HCEC 1CT (cell line): Measurements from ENCODE around the gene SLC13A5.
A peak's percentile ranks its signal among the peaks of the same experiment; 100 is the strongest.
"Not testable (repeated sequence)": the region's sequence is repeated elsewhere in the genome, so short reads cannot be mapped to it uniquely, and the experiment has no call there.

Experiments
- DNase-seq: peaks from one replicate; pipeline ENCODE4 v3.0.0-alpha.2; 2017

Gene SLC13A5

GRCh38 chr17:6683081-6683684 is 30.0 kb downstream of the SLC13A5 start:
- DNase-seq: no peak

GRCh38 chr17:6682339-6682738 is 30.8 kb downstream of the SLC13A5 start:
- no peak for DNase-seq

GRCh38 chr17:6681671-6682070 is 31.5 kb downstream of the SLC13A5 start:
- no peak for DNase-seq

- DNase-seq: no peak
Observed at GRCh38 chr17:6681176-6681575, 32.0 kb downstream of the SLC13A5 start.

- no peak for DNase-seq
Observed at GRCh38 chr17:6679241-6679640, 33.9 kb downstream of the SLC13A5 start.

GRCh38 chr17:6677946-6678345 is 35.2 kb downstream of the SLC13A5 start:
- no peak for DNase-seq

GRCh38 chr17:6677158-6677831 is 35.9 kb downstream of the SLC13A5 start:
- DNase-seq: no peak

- no peak for DNase-seq
Observed at GRCh38 chr17:6676802-6677157, 36.4 kb downstream of the SLC13A5 start.

- no peak for DNase-seq
Observed at GRCh38 chr17:6675201-6675825, 37.9 kb downstream of the SLC13A5 start.

GRCh38 chr17:6674586-6674985 is 38.6 kb downstream of the SLC13A5 start:
- DNase-seq: no peak

- DNase-seq: no peak
Observed at GRCh38 chr17:6671431-6671830, 41.7 kb downstream of the SLC13A5 start.

- DNase-seq: no peak
Observed at GRCh38 chr17:6670999-6671398, 42.2 kb downstream of the SLC13A5 start.

GRCh38 chr17:6670571-6670970 is 42.6 kb downstream of the SLC13A5 start:
- no peak for DNase-seq

GRCh38 chr17:6669479-6670212 is 43.5 kb downstream of the SLC13A5 start:
- no peak for DNase-seq

- no peak for DNase-seq
Observed at GRCh38 chr17:6668727-6669425, 44.3 kb downstream of the SLC13A5 start.

- DNase-seq: no peak
Observed at GRCh38 chr17:6668219-6668618, 45.0 kb downstream of the SLC13A5 start.

- no peak for DNase-seq
Observed at GRCh38 chr17:6667516-6667915, 45.7 kb downstream of the SLC13A5 start.

GRCh38 chr17:6666557-6666956 is 46.6 kb downstream of the SLC13A5 start:
- DNase-seq: no peak

GRCh38 chr17:6666077-6666521 is 47.1 kb downstream of the SLC13A5 start:
- DNase-seq: peak; percentile 64

- not testable (repeated sequence) for DNase-seq
Observed at GRCh38 chr17:6663200-6663599, 50.0 kb downstream of the SLC13A5 start.

- no peak for DNase-seq
Observed at GRCh38 chr17:6661464-6661848, 51.7 kb downstream of the SLC13A5 start.

GRCh38 chr17:6660805-6661463 is 52.2 kb downstream of the SLC13A5 start:
- DNase-seq: no peak

- DNase-seq: no peak
Observed at GRCh38 chr17:6660101-6660500, 53.1 kb downstream of the SLC13A5 start.
